HepG2 (cell line): Measurements from ENCODE around the gene GALR3. TPM values are rescaled to one million over a fixed set of nuclear protein-coding genes. Genes with fewer than 3 reads are reported as not detected.
A peak's percentile ranks its signal among the peaks of the same experiment; 100 is the strongest.

ENCODE experiments used
- CREB3 ChIP-seq: sonication (generic); formaldehyde crosslinking; IDR thresholded peaks from 2 replicates; pipeline ENCODE4 v1.5.0; 2020; ENCODE audit warnings: missing genetic modification reagents
- KLF6 ChIP-seq: IDR thresholded peaks from 2 replicates; pipeline ENCODE4 v1.8.0; 2016; ENCODE audit warnings: missing biosample characterization, missing genetic modification reagents
- MTERF4 ChIP-seq: sonication (generic); formaldehyde crosslinking; IDR thresholded peaks from 2 replicates; pipeline ENCODE4 v1.8.0; 2023; ENCODE audit warnings: mild to moderate bottlenecking, missing genetic modification reagents
- SP1 ChIP-seq, 2 experiments: fragments of 450-650 bp in 1 of 2; sonication (generic) in 1 of 2; formaldehyde crosslinking in 1 of 2; IDR thresholded peaks; 2 replicates each; pipeline versions ENCODE4 v1.4.0 to v1.6.1; 2016 to 2020; ENCODE audit warnings: missing genetic modification reagents in 1 of 2
- ZBTB40 ChIP-seq, 2 experiments: fragments of 450-650 bp in 1 of 2; sonication (generic) in 1 of 2; formaldehyde crosslinking in 1 of 2; IDR thresholded peaks; 2 replicates each; pipeline versions ENCODE4 v1.6.1 to v1.8.0; 2016 to 2022; ENCODE audit warnings: antibody characterized with exemption in 1 of 2, mild to moderate bottlenecking in 1 of 2, missing genetic modification reagents in 1 of 2
- ZNF101 ChIP-seq: sonication (generic); formaldehyde crosslinking; IDR thresholded peaks from 2 replicates; pipeline ENCODE4 v1.4.0; 2020; ENCODE audit warnings: mild to moderate bottlenecking, low read depth, missing genetic modification reagents, borderline replicate concordance
- ZNF652 ChIP-seq: IDR thresholded peaks from 2 replicates; pipeline ENCODE4 v1.6.1; 2016; ENCODE audit warnings: low read depth, borderline replicate concordance
- ZNF773 ChIP-seq: sonication (generic); formaldehyde crosslinking; IDR thresholded peaks from 2 replicates; pipeline ENCODE4 v1.4.0; 2020; ENCODE audit warnings: missing genetic modification reagents, borderline replicate concordance
- polyA plus RNA-seq, 8 experiments: library from polyadenylated mRNA; depleted of rRNA in 3 of 8; stranded (reverse) in 7 of 8; unstranded in 1 of 8; fragments of >200 nt; fragmentation: Illumina TruSeq in 4 of 8; extraction: Trizol in 4 of 8; gene quantifications; 2 replicates each; pipeline versions ENCODE4 v1.2.1 to v1.2.3, GENCODE V29; 2011 to 2016; ENCODE audit warnings: low read depth in 4 of 8, missing spikeins in 1 of 8, mixed read lengths in 1 of 8; ENCODE audit not compliant: insufficient read depth in 1 of 8
- total RNA-seq, 5 experiments: library from RNA; depleted of rRNA; stranded (reverse); fragments of >200 nt; fragmentation: Illumina TruSeq; extraction: Trizol; gene quantifications; 2 replicates each; pipeline ENCODE4 v1.2.3, GENCODE V29; 2016; ENCODE audit warnings: low read depth in 1 of 5
- TF ChIP-seq, protein P1 (sequence below): sonication (generic); formaldehyde crosslinking; IDR thresholded peaks from 2 replicates; pipeline ENCODE4 v1.5.1; 2020; ENCODE audit warnings: mild to moderate bottlenecking, missing genetic modification reagents, borderline replicate concordance

Gene GALR3
- total and polyA plus RNA-seq, 2 of the 13 experiments (the other 11 are each of a cell fraction or from before 2014, with no cell fraction given), result 0.13 TPM; not detected in 1

DNA sequence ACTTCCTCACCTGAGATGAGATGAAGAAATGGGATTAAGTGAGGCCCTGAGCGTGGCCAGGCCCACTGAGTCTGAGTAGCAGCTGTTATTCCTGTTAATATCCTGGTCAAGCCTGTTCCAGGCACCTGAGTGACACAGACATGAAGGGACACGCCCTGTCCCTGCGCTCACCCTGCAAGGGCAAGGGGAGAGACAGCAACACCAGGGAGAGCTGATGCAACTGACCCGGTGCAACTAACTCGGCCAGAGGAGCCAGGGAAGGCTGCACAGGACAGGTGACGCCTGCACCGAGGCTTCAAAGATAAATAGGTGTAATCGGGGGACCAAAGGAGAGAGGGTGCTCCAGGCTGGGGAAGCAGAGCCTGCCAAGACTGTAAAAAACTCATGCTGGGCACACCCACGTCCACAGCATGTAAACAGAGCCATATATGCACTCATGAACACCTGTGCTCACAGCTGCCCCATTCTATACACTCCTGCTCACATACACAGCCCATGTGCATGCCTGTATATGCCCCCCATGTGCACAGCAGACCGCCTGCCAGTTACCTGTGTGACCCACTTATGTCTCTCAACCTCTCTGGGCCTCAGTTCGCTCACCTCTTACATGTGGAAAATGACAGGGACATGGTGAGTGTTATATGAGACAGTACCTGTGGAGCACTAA is 38.2 kb upstream of the GALR3 start (continued):
- TF ChIP-seq ZBTB40 (IDR thresholded peaks at IDR 0.05), result no peak
- no peak for TF ChIP-seq ZBTB40 (CRISPR knock-in tag; IDR thresholded peaks at IDR 0.05)
- TF ChIP-seq CREB3 (CRISPR knock-in tag), result no peak
- TF ChIP-seq SP1 (IDR thresholded peaks at IDR 0.05), result no peak
- TF ChIP-seq SP1 (CRISPR knock-in tag; IDR thresholded peaks at IDR 0.05), result no peak
- no peak for TF ChIP-seq ZNF773
- TF ChIP-seq ZNF101 (CRISPR knock-in tag), result no peak
- TF ChIP-seq MTERF4 (CRISPR knock-in tag), result no peak
- TF ChIP-seq, protein P1, sequence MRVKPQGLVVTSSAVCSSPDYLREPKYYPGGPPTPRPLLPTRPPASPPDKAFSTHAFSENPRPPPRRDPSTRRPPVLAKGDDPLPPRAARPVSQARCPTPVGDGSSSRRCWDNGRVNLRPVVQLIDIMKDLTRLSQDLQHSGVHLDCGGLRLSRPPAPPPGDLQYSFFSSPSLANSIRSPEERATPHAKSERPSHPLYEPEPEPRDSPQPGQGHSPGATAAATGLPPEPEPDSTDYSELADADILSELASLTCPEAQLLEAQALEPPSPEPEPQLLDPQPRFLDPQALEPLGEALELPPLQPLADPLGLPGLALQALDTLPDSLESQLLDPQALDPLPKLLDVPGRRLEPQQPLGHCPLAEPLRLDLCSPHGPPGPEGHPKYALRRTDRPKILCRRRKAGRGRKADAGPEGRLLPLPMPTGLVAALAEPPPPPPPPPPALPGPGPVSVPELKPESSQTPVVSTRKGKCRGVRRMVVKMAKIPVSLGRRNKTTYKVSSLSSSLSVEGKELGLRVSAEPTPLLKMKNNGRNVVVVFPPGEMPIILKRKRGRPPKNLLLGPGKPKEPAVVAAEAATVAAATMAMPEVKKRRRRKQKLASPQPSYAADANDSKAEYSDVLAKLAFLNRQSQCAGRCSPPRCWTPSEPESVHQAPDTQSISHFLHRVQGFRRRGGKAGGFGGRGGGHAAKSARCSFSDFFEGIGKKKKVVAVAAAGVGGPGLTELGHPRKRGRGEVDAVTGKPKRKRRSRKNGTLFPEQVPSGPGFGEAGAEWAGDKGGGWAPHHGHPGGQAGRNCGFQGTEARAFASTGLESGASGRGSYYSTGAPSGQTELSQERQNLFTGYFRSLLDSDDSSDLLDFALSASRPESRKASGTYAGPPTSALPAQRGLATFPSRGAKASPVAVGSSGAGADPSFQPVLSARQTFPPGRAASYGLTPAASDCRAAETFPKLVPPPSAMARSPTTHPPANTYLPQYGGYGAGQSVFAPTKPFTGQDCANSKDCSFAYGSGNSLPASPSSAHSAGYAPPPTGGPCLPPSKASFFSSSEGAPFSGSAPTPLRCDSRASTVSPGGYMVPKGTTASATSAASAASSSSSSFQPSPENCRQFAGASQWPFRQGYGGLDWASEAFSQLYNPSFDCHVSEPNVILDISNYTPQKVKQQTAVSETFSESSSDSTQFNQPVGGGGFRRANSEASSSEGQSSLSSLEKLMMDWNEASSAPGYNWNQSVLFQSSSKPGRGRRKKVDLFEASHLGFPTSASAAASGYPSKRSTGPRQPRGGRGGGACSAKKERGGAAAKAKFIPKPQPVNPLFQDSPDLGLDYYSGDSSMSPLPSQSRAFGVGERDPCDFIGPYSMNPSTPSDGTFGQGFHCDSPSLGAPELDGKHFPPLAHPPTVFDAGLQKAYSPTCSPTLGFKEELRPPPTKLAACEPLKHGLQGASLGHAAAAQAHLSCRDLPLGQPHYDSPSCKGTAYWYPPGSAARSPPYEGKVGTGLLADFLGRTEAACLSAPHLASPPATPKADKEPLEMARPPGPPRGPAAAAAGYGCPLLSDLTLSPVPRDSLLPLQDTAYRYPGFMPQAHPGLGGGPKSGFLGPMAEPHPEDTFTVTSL, result no peak
- TF ChIP-seq KLF6 (CRISPR knock-in tag), result peak; percentile 72; the same call in 1 of the 2 replicates
- no peak for TF ChIP-seq ZNF652 (CRISPR knock-in tag)
